Adrenal gland (tissue), 12 donors: Measurements from ENCODE around the gene CXXC4. TPM values are rescaled to one million over a fixed set of nuclear protein-coding genes. Genes with fewer than 3 reads are reported as not detected.

Source experiments
- DNase-seq, 7 donors: peaks; one replicate each; pipeline ENCODE4 v3.0.0-alpha.2; 2019 to 2020
- H3K27ac ChIP-seq, 5 donors: fragments of 200-600 bp; sonication (generic) in 4 of 5; 1 replicate in 3 of 5; 2 replicates in 2 of 5; pipeline versions ENCODE4 v1.5.1 to v1.8.0; 2016 to 2020; ENCODE audit warnings: mild to moderate bottlenecking in 1 of 5
- H3K27me3 ChIP-seq: fragments of 200-600 bp; 2 replicates; pipeline ENCODE4 v1.8.0; 2021
- H3K36me3 ChIP-seq, 2 donors: fragments of 200-600 bp; replicated peaks in 1 of 2; 1 replicate in 1 of 2; 2 replicates in 1 of 2; pipeline versions ENCODE4 v1.5.1 to v1.8.0; 2018 to 2022
- H3K4me1 ChIP-seq, 2 donors: fragments of 200-600 bp; replicated peaks in 1 of 2; 1 replicate in 1 of 2; 2 replicates in 1 of 2; pipeline versions ENCODE4 v1.5.1 to v1.8.0; 2018 to 2021
- H3K4me3 ChIP-seq, 4 donors: fragments of 200-600 bp; sonication (generic) in 3 of 4; one replicate each; pipeline ENCODE4 v1.5.1; 2016 to 2018
- H3K9me3 ChIP-seq, 3 donors: fragments of 200-600 bp; sonication (generic) in 1 of 3; replicated peaks in 1 of 3; 1 replicate in 2 of 3; 2 replicates in 1 of 3; pipeline versions ENCODE4 v1.5.1 to v1.8.0; 2016 to 2021
- CTCF ChIP-seq, 6 experiments: fragments of 450-650 bp in 4 of 6; fragments of 200-600 bp in 2 of 6; sonication (generic) in 1 of 6; IDR thresholded peaks; 1 replicate in 5 of 6; 2 replicates in 1 of 6; pipeline versions ENCODE4 v1.5.1 to v1.8.0; 2016 to 2021; ENCODE audit warnings: antibody characterized with exemption in 6 of 6, mild to moderate bottlenecking in 2 of 6, moderate library complexity in 1 of 6
- POLR2A ChIP-seq, 2 donors: fragments of 450-650 bp; IDR thresholded peaks; one replicate each; pipeline ENCODE4 v1.6.1; 2017; ENCODE audit warnings: antibody characterized with exemption in 2 of 2, mild to moderate bottlenecking in 2 of 2, moderate library complexity in 1 of 2
- WGBS, 4 donors: extraction: QIAGEN DNeasy Blood & Tissue Kit in 2 of 4; methylation state at CpG; one replicate each; pipeline versions ENCODE4 v1.1.5 to v1.1.7; 2013 to 2017; 5-methylcytosine and 5-hydroxymethylcytosine counted together
- intact Hi-C, 2 donors: fragments of 100-400 bp; cut with DNase I; formaldehyde crosslinking; loops; one replicate each; pipeline versions ENCODE4 v1.14.1 to v1.15.0; 2022 to 2023
- polyA plus RNA-seq, 3 donors: library from polyadenylated mRNA; stranded (reverse); fragments of 200-250 nt in 2 of 3; fragments of 350-450 nt in 1 of 3; fragmentation: Illumina TruSeq in 1 of 3; extraction: RNeasy Lipid Tissue Mini Kit (QIAGEN cat#74804) in 1 of 3; gene quantifications; one replicate each; pipeline ENCODE4 v1.2.3, GENCODE V29; 2013 to 2014
- total RNA-seq, 9 donors: library from RNA; depleted of rRNA in 4 of 9; stranded (reverse); fragments of >200 nt in 4 of 9; fragments of 120-200 nt in 1 of 9; fragmentation: NEBNext Ultra II Directional in 1 of 9; extraction: Animal tissue kit (Norgen Biotek cat#: 25700) in 1 of 9; gene quantifications; one replicate each; pipeline versions ENCODE4 v1.1.0 to v1.2.4, GENCODE V29; 2013 to 2023
- donor health status: healthy with polysubstance abuse.
- donor health status: Bipolar disorder and iron deficiency.
- donor health status: DM: yes; HTN: yes; CAD: no.
- donor health status: DM: no; HTN: no; CAD: no.
- donor health status: DM: no; HTN: no; CAD: no.
- donor health status: DM: yes; HTN: yes; CAD: no.

CXXC4 gene
- total and polyA plus RNA-seq, 12 donors: 0.12 to 2.9 (median 0.86) TPM

- H3K27ac ChIP-seq: no peak overlapping the region
- TF ChIP-seq POLR2A (IDR thresholded peaks at IDR 0.05): no peak
- no peak for TF ChIP-seq CTCF (IDR thresholded peaks at IDR 0.05)
- intact Hi-C loops: no loop called here
- no peak for DNase-seq
- H3K4me1 ChIP-seq: no peaks in the 10 kb centered on the region
- WGBS, 4 donors: 31 to 38% (median 36%) methylated on average over 7 of the region's 7 CpGs
- H3K9me3 ChIP-seq: no peaks in the 10 kb centered on the region
- H3K4me3 ChIP-seq: peak overlapping the region in 1 of 4 donors; percentile 39
- no peaks in the 10 kb centered on the region for H3K36me3 ChIP-seq
- H3K27me3 ChIP-seq: no peaks in the 10 kb centered on the region
Measured at GRCh38 chr4:104424475-104424941, 70.2 kb downstream of the CXXC4 start.

DNA sequence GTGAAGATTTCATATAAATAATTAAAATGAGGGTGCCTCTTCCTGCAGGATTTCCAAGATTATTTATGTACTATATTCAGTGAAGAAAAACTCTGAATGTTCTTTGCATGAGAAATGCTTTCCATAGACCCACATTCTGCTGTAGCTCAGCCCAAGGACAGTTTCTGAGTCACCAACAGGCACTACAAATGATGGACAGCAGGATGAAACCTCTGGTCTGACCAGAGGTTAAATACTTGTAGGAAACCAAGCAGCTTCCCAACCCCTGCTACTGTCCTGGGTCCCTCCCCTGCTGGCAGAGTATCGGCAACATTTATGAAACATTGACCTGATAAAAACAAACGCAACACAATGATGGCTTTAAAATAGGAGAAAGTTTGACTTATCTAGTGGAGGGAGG, 73.1 kb downstream of the CXXC4 start:
- no peak for TF ChIP-seq POLR2A (IDR thresholded peaks at IDR 0.05)
- no peak for TF ChIP-seq CTCF (IDR thresholded peaks at IDR 0.05)
- no peak overlapping the region for H3K27ac ChIP-seq
- peak in 4 of 7 donors; percentile 2 to 20 (median 15) for DNase-seq
- intact Hi-C loops: no loop called here
- no peaks in the 10 kb centered on the region for H3K36me3 ChIP-seq
- H3K9me3 ChIP-seq: no peaks in the 10 kb centered on the region
- WGBS, 4 donors: 14 to 42% (median 40%) methylated on average over 2 of the region's 2 CpGs
- no peaks in the 10 kb centered on the region for H3K27me3 ChIP-seq
- no peaks in the 10 kb centered on the region for H3K4me1 ChIP-seq
- H3K4me3 ChIP-seq: no peak overlapping the region

GRCh38 chr4:104420766-104421165, 73.9 kb downstream of the CXXC4 start:
- Histone ChIP-seq H3K9me3 (no peaks in the 10 kb centered on the region), H3K4me3 (no peak overlapping the region), H3K27ac (no peak overlapping the region), H3K27me3 (no peaks in the 10 kb centered on the region), H3K36me3 (no peaks in the 10 kb centered on the region), H3K4me1 (no peaks in the 10 kb centered on the region)
- TF ChIP-seq POLR2A (IDR thresholded peaks at IDR 0.05) (no peak), CTCF (IDR thresholded peaks at IDR 0.05) (no peak)
- no peak for DNase-seq
- WGBS, 4 donors: 49 to 64% (median 57%) methylated on average over 4 to 5 of the region's 5 CpGs
- intact Hi-C loops: no loop called here
